NCI-H748 (cell line): ENCODE data around the gene GLI1.
"Not testable (repeated sequence)": the region's sequence is repeated elsewhere in the genome, so short reads cannot be mapped to it uniquely, and the experiment has no call there.

Source experiments
- DNase-seq: peaks from one replicate; lab custom pipeline; 2025; ENCODE audit not compliant: unreplicated experiment; lab: John Stamatoyannopoulos, UW

GLI1 gene

DNA sequence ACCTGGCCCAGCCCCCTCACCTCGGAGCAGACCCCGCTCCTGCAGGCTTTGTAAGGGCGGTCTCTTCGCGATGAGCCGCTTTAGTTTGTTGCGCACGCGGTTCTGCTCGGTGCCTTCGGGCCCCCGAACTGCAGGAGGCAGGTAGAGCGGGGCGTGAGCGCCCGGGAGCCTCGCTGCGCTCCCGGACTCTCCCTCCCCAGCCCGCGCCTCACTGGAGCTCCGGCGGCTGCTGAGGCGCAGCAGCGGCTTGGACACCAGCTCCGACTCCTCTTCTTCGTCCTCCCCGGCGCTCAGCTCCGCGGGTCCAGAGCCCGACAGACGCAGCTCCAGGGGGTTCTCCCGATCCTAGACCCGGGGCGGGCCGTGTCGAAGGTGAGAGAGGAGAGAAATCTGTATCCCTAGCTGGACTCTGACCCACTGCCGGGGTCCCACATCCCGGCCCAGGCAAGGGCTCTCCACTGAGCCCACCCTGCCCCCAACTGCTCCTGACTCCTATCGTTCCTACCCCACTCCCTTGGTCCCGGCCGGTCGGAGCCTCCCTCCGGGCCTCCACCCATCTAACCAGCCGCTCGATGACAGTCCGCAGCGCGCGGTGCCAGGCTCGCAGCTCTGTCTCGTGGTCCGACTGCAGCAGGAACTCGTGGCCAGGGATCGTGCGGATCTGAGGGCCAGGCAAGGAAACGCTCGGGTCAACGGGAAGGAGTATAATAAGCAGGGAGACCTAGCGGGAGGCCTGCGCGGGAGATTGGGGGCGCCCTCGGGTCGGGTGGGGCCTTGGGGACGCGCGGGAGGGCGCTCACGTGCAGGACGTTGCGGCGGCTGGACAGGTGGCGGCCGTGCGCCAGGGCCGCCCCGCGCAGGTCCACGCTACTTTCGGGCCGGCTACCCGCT is 15.9 kb downstream of the GLI1 start:
- DNase-seq: peak; percentile 39

DNA sequence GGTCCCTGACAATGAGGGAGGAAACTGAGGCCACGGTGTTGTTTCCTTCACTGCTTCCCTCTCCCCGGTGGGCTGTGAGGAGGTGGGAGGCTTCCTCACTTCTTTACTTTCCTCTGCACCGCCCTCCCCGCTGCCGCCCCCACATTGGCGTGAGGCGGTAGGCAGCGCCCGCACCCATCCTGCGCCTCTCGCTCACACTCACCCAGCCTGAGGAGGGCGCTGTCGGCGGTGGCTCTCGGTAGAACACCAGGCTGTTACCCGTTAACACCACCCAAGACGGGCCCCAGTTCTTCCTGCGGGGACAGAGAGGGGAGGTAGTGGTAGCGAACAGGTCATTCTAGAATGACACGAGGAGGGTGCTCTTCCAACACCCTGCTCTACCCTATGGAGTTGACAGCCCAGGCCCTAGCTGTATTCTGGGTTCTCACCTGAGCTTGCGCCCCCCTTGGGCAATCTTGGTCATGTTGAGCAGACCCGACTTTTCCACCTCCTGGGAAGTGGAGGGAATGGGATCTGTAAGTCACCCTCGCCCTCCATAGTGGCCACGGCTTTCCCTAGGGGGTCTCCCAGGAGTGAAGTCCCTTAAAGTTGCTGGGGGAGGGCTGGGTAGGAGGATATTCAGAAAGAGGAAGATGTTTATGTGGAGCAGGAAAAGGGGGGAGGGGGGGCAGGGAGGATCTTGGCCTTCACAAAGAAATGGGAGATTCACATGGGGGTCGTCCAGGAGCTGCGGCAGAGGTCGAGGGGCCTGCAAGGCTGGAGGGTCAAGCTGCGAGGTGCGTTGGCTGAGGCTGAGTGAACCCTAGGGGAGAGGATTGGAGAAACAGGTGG is 16.8 kb downstream of the GLI1 start:
- peak; percentile 31 for DNase-seq

DNA sequence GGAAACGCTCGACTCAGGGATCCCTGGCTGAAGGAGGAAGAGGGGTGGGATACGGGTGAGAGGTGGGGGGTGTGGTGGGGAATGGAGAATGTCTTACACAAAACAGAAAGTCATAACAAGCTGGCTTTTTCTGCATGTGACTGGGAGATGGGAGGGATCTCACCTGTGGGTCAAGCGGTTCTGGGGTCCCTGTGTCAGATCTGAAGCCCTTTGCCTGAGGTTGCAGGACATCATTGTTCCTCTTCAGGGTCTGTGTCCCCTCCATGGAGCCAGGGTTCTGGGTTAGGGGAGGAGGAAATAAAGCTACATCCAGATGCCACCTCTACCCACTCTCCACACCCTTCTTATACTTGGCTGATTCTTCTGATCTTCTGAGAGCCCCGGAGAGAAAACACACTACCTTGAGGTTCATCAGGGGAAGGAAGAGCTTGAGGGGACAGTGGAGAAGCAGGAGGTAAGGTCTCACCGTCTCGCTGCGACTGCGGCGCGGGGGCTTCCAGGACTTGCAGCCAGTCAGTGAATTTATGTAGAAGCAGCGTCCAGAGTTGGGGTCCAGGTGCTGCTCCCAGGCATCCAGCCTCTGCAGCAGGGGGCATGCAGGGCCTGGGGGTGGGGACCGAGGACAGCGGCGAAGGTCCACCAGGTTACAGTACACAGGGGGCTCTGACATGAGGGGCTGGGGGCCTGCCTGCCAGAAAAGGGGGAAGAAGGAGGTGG is 17.6 kb downstream of the GLI1 start:
- no peak for DNase-seq

DNA sequence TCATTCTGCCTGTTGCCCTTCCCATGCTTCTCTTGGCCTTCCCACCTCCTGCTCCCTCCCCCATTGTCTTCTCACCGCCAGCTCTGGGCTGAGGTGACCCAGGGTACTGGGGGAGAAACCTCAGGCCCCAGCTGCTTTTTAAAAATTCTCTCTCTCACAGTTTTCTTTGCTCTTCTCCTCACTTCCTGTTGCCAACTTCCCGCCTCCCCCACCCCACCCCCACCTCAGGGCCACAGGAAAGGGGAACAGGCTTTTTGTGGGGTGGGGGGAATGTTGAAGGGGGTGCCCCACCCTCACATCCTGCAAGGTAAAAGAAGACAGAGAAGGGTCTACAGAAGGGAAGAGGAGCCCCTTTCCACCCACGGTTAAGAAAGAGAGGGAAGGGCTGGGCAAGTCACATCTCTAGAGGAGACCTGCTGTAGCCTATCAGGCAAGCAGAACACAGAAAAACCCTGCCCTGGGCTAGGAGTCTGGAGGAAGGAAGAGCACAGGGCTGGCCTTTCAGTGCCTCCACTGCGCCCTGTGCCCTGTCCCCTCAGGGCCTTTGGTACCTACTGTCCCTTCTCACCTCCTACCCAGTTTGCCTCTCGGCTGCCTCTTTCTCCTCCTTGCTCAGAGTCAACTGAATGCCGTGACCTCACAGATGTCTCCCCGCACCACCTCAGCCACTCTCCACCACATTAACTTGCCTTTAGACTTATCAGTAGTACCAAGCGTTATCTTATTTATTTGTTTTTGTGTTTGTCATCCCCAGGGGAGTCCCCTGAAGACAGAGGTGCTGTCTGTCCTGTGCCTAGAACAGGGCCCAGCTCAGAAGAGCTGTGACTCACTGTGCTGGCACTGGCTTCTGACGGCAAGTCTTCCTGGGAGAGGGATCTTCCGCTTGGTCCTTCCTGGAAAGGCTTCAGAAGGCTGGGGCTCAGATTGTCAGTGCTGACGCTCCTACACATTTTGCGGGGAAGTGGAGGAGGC is 18.4 kb downstream of the GLI1 start:
- DNase-seq: no peak

DNA sequence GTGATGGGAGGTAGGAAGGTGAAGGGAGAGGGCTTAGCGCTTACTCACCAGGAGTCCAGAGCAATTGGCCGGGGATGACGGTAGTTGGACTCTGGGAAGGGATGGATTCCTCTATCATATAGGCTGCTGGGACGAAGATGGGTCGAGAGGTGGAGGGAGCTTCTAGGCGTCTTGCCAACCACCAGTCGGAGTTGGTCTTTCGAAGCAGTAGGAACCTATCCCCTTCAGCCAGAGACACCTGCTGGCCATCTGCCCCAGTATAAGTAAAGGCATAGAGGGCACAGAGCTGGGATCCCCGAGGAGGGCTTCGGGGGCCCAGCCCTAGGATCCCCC is 19.4 kb downstream of the GLI1 start:
- DNase-seq: no peak

DNA sequence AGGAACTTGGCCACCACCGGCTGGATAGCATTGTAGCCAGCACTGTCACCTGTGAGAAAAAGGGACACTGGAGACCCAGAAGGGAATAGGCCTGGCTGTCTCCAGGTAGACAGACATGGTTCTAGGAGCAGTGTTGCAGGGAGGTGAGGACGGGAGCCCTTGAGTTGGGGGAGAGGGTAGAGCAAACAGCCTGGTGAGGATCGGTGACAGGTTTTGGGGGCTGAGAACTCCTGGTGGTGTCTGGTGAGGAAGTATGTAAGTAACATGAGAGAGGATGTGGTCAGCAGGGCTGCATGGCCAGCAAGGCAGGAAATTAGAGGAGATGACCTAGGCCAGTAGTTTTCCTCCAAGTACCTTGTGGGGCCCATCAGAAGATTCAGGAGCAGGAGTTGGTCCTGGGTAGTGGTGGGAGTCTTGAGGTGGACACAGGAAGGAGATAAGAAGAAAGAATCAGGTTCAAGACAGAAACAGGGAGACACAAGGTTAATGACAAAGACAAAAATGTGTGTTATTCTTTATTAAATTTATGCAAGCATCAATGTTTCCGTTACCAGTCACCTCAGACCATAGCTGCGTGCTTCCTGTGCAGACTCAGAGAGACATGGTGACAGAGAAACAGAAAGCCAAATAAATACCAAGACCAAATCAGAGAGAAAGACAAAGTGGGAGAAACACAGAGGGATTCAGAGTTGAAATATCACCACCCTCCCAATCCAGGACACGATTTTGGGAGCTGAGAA is 20.0 kb downstream of the GLI1 start, which contains the start of gene ARHGAP9:
TSS of gene ARHGAP9 (minus strand) at position 491 of the 740 bp plus-strand sequence. CDS start at position 31, 460 bp downstream.
- no peak for DNase-seq

DNA sequence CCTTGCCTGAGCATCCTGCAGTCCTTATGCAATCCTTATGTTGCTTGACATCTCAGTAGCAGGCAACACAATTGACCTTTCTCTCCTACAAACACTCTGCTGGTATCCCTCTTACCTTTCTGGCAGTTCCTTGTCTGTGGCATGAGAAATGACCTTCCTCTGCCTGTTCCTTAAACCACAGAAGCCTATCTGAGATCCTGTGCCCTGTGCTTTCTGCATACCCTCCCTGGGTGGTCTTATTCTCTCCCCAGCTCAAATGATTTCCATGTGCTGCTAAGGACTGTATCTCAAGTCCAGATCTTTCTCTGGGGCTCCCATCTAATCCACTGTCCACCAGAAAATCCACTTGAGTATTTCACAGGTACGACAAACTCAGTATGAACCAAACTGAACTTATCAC is 22.1 kb downstream of the GLI1 start:
- DNase-seq: no peak

DNA sequence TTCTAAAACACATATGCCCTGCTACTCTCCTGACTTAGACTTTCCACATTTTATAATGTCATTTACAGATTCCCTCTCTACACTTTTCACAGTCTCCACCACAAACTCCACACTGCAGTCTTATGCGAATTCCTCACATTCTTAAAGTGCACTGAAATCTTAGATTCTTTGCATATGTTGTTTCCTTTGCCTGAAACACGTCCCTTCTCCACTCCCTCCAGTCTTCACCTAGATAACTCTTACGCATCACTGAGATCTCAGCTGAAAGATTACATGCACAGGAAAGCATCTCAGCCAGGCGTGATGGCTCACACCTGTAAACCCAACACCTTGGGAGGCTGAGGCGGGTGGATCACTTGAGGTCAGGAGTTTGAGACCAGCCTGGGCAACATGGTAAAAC is 23.9 kb downstream of the GLI1 start:
- DNase-seq: no peak

DNA sequence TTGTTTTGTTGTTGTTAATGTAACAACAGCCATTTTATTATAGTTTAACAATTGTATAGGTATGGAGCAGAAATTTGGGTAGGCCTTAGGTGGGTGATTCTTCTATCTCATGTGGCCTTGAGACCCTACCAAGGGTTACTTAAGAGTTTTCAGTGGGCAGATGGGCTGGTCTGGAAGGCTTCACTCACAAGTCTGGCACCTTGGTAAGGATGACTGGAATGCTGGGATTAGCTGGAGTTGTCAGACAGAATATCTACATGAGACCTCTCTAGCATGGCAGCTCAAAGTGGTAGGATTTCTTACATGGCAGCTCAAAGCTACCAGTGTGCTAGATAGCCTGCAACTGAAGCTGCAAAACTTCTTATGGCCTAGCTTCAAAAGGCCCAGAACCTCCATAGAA is 26.1 kb downstream of the GLI1 start:
- no peak for DNase-seq

DNA sequence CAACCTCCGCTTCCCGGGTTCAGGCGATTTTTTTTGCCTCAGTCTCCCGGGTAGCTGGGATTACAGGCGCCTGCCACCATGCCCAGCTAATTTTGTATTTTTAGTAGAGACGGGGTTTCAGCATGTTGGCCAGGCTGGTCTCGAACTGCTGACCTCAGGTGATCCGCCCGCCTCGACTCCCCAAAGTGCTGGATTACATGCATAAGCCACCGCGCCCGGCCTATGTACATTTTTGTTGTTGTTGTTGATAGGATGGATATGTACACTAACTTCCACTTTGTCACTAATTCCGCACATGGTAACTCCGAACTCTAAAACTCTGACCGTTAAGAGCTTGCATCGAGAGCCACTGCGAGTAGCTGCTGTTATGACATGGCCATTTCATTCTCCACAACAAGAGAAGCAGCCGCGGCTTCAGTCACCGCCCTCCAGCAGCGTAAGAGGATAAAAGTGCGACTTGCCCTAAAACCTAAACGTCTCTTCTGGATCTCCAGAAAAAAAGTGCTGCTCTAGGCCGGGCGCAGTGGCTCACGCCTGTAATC is 27.5 kb downstream of the GLI1 start:
- DNase-seq: no peak

DNA sequence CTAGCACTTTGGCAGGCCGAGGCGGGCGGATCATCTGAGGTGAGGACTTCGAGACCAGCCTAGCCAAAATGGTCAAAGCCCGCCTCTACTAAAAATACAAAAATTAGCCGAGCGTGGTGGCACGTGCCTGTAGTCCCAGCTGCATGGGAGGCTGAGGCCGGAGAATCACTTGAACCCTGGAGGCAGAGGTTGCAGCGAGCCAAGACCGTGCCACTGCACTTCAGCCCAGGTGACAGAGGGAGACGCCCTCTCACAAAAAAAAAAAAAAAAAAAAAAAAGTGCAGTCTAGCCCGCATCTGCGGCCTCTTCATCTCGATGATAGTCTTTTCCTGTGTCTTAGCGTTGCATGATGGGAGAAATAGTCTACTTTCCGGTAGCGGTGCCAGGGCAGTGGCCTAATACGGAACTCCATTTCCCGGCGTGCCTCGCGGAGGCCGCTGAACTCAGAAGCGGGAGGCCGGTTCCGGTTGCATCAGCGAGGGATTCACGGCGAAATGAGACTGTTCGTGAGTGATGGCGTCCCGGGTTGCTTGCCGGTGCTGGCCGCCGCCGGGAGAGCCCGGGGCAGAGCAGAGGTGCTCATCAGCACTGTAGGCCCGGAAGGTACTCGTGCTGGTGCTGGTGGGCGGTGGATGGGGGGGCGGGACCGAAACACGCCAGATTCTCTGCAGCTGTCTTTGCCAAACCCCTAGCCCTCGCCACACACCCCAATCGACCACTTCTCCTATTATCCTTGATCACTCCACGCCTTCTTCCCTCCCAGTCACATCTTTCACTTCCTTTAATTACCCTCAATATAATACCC is 28.2 kb downstream of the GLI1 start, which contains the start of gene MARS1:
TSS of gene MARS1 (plus strand) at position 472 of the 805 bp plus-strand sequence. CDS start at position 495, 23 bp downstream.
- peak; percentile 98 for DNase-seq

DNA sequence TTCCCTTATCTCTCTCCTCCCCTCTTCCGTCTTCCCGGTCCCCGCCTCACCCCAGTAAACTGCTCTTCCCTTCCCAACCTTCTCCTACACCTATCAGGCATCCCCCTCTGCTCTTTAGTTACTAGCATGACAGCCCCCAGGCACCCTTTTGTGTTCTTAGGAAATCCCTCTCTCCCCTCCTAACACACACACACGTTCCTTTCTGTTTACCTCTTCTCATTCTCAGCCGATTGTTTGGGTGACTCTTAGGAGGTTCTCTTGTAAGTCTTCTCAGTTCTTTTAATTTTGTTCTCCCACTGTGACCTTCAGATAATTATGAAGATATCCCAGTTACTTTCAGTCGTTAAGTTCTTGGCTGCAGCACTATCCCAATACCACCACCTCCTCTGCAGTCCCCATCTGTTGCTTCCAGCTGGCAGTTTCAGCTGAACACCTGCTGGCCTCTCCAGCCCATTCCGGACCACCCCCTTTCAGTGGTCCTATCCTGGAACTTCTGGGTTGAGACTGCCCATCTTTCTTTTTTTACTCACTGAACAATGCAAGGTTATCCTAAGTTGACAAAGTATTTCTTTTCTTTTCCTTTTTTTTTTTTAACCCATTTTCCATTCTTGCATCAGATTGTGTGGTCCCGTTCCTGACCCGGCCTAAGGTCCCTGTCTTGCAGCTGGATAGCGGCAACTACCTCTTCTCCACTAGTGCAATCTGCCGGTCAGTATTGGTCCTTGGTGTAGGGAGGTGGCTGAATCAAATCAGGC is 29.0 kb downstream of the GLI1 start:
- no peak for DNase-seq

DNA sequence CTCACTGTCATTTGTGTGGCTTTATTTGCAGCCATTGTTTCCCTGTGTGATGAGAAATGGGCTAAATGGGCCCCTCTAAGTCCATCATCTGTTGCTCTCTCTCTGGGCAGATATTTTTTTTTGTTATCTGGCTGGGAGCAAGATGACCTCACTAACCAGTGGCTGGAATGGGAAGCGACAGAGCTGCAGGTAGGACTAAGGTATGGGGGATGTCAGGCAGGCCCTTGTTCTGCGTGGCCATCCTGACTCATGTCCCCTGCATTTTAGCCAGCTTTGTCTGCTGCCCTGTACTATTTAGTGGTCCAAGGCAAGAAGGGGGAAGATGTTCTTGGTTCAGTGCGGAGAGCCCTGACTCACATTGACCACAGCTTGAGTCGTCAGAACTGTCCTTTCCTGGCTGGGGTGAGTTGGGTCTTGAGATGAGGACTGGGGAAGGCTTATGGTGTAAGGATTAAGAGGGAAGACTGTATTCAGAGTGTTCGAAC is 29.6 kb downstream of the GLI1 start:
- DNase-seq: no peak

DNA sequence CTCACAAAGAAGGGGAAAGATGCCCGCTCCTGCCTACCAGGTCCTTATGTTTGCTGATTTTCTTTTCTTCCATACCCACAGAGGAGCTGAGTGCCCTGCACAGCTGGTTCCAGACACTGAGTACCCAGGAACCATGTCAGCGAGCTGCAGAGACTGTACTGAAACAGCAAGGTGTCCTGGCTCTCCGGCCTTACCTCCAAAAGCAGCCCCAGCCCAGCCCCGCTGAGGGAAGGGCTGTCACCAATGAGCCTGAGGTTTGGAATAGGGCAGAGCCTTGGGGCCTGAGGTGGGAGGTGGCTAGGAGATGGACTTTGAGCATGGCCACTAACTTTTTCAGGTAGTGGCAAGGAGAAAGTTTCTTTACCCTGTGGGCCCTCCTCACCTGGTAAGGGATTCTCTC is 30.5 kb downstream of the GLI1 start:
- no peak for DNase-seq

DNA sequence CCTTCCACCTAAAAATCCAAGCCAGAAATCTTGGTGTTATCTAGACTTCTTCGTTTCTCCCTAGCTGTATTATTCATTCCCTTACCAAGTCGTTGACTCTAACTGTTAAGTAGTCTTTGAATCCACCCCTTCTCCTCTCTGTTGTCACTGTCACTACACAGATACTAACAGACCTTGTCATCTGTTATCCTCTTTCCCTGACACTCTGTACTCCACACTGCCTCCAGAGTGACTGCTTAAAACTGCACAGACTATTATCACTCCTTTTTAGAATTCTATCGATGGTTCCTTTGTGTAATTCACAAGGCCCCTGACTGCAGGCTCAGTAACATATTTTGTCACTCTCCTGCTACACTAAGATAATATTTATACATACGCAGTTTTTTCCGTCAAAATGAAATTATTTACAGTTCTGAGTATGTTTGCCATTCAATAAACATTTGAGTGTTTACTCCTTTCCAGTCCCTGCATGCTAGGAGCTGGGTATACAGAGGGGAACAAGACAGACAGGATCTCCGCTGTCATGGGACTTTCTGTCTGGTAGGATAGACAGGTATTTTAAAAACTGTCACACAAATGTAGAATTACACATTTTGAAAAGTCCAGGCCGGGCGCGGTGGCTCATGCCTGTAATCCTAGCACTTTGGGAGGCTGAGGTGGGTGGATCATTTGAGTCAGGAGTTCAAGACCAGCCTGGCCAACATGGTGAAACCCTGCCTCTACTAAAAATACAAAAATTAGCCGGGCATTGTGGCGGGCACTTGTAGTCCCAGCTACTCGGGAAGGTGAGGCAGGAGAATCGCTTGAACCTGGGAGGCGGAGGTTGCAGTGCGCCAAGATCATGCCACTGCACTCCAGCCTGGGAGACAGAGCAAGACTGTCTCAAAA is 32.1 kb downstream of the GLI1 start:
- DNase-seq: no peak

DNA sequence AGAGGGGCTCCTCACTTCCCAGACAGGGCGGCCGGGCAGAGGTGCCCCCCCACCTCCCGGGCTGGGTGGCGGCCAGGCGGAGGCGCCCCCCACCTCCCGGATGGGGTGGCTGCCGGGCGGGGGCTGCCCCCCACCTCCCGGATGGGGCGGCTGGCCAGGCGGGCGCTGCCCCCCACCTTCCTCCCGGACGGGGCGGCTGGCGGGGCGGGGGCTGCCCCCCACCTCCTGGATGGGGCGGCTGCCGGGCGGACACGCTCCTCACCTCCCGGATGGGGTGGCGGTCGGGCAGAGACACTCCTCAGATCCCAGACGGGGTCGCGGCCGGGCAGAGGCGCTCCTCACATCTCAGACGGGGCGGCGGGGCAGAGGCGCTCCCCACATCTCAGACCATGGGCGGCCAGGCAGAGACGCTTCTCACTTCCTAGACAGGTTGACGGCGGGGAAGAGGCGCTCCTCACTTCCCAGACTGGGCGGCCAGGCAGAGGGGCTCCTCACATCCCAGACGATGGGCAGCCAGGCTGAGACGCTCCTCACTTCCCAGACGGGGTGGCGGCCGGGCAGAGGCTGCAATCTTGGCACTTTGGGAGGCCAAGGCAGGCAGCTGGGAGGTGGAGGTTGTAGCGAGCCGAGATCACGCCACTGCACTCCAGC is 35.6 kb downstream of the GLI1 start:
- not testable (repeated sequence) for DNase-seq
